Heart left ventricle (tissue), 16 donors: Measurements from ENCODE around the gene MYO1A. TPM values are rescaled to one million over a fixed set of nuclear protein-coding genes. Genes with fewer than 3 reads are reported as not detected.

Source experiments
- ATAC-seq, 4 donors: fragments of 200-7000 bp; cut with Tn5 transposase; one replicate each; pipeline ENCODE4 v1.9.1; 2020 to 2022; ENCODE audit warnings: moderate library complexity in 4 of 4, mild to moderate bottlenecking in 3 of 4, moderate number of reproducible peaks in 1 of 4
- DNase-seq, 5 donors: peaks; one replicate each; pipeline ENCODE4 v3.0.0-alpha.2; 2020
- H3K27ac ChIP-seq, 12 donors: fragments of 200-600 bp; sonication (generic) in 4 of 12; one replicate each; pipeline versions ENCODE4 v1.5.0 to v1.8.0; 2016 to 2022; ENCODE audit warnings: mild to moderate bottlenecking in 2 of 12
- H3K27me3 ChIP-seq, 9 donors: fragments of 200-600 bp; sonication (generic) in 2 of 9; one replicate each; pipeline versions ENCODE4 v1.5.1 to v1.8.0; 2016 to 2022; ENCODE audit warnings: mild to moderate bottlenecking in 3 of 9
- H3K36me3 ChIP-seq, 9 donors: fragments of 200-600 bp; sonication (generic) in 2 of 9; one replicate each; pipeline versions ENCODE4 v1.5.0 to v1.8.0; 2018 to 2022; ENCODE audit warnings: mild to moderate bottlenecking in 2 of 9
- H3K4me1 ChIP-seq, 12 donors: fragments of 200-600 bp; sonication (generic) in 4 of 12; one replicate each; pipeline versions ENCODE4 v1.5.0 to v1.8.0; 2016 to 2022; ENCODE audit warnings: mild to moderate bottlenecking in 3 of 12
- H3K4me3 ChIP-seq, 12 donors: fragments of 200-600 bp; sonication (generic) in 4 of 12; one replicate each; pipeline versions ENCODE4 v1.5.0 to v1.8.0; 2017 to 2022; ENCODE audit warnings: mild to moderate bottlenecking in 9 of 12, moderate library complexity in 4 of 12
- H3K9me3 ChIP-seq, 12 donors: fragments of 200-600 bp; sonication (generic) in 4 of 12; one replicate each; pipeline versions ENCODE4 v1.5.0 to v1.8.0; 2016 to 2022; ENCODE audit warnings: mild to moderate bottlenecking in 1 of 12
- CTCF ChIP-seq, 12 donors: fragments of 200-600 bp; sonication (generic) in 4 of 12; IDR thresholded peaks; one replicate each; pipeline versions ENCODE4 v1.5.0 to v1.8.0; 2018 to 2022; ENCODE audit warnings: antibody characterized with exemption in 12 of 12, mild to moderate bottlenecking in 5 of 12
- POLR2A ChIP-seq, 2 donors: fragments of 450-650 bp; IDR thresholded peaks; one replicate each; pipeline ENCODE4 v1.6.1; 2017; ENCODE audit warnings: antibody characterized with exemption in 2 of 2, mild to moderate bottlenecking in 2 of 2, moderate library complexity in 2 of 2
- WGBS, 4 donors: extraction: QIAGEN DNeasy Blood & Tissue Kit in 2 of 4; methylation state at CpG; one replicate each; pipeline versions ENCODE4 v1.1.5 to v1.1.7; 2013 to 2018; 5-methylcytosine and 5-hydroxymethylcytosine counted together
- intact Hi-C, 10 donors: fragments of 100-400 bp; cut with DNase I; formaldehyde crosslinking; loops; one replicate each; pipeline versions ENCODE4 v1.11.1 to v1.14.2; 2022
- polyA plus RNA-seq, 2 donors: library from polyadenylated mRNA; stranded (reverse); fragments of 200-250 nt; gene quantifications; one replicate each; pipeline ENCODE4 v1.2.3, GENCODE V29; 2013
- total RNA-seq, 9 donors: library from RNA; depleted of rRNA in 2 of 9; stranded (reverse); fragments of >200 nt in 2 of 9; fragmentation: NEBNext Ultra II Directional in 3 of 9; extraction: Animal tissue kit (Norgen Biotek cat#: 25700) in 3 of 9; gene quantifications; one replicate each; pipeline versions ENCODE4 v1.1.0 to v1.2.4, GENCODE V29; 2016 to 2023
- donor health status: ischemic (EF 13 %, LVEDD 7.1; RV severe dilation, severe dysfunction).
- donor health status: healthy with polysubstance abuse.
- donor health status: DM: no; HTN: yes; CAD: no.
- donor health status: DM: no; HTN: no; CAD: no.
- donor health status: ischemic (EF 25% LVEDD 6.9; RV normal size, moderate dysfunction).
- donor health status: ischemic (EF 25% LVEDD 5.7; RV mildly dilated, moderate dysfunction).
- donor health status: healthy.
- donor health status: DM: yes; HTN: yes; CAD: no.
- donor health status: ischemic (EF 35%, LVEDD 5.7; RV mildly dilated, moderate dysfunction).
- donor health status: nonischemic (EF 11% LVEDD 7.7; RV severe dilation, severe dysfunction).
- donor health status: DM: yes; HTN: yes; CAD: no.
- donor health status: PGD.
- donor health status: ischemic (EF 29% LVEDD 5.4; RV normal size, mild dysfunction).
- donor health status: nonischemic (EF 23%, LVEDD 6.1; RV moderate dilation, normal function).

MYO1A gene
- total and polyA plus RNA-seq, 11 donors: 0.06 to 0.77 (median 0.32) TPM; not detected in 7

GRCh38 chr12:57087691-57088353 is 37.9 kb upstream of the MYO1A start:
- ATAC-seq: peak; percentile 49 to 67 (median 55)
- intact Hi-C loops: loop anchor here in 2 of 10 donors (2.0 kb wide), 1 partner anchor 23 kb away; the partner anchor contains the start of gene STAT6 (in 2 of the 2)
- H3K9me3 ChIP-seq: no peaks in the 10 kb centered on the region
- H3K36me3 ChIP-seq: peaks cover 0 to 25% (median 18%) of the 10 kb centered on the region in 9 donors
- peak; percentile 89 to 91 (median 90) for DNase-seq
- H3K27me3 ChIP-seq: no peaks in the 10 kb centered on the region
- no peak for TF ChIP-seq POLR2A (IDR thresholded peaks at IDR 0.05)
- TF ChIP-seq CTCF (IDR thresholded peaks at IDR 0.05): no peak
- H3K27ac ChIP-seq: peak overlapping the region; percentile 93 to 100 (median 99)
- peaks cover 0 to 63% (median 37%) of the 10 kb centered on the region in 12 donors for H3K4me1 ChIP-seq
- H3K4me3 ChIP-seq: peak overlapping the region; percentile 52 to 97 (median 80)
- 1 to 2% (median 2%) methylated on average over 21 to 37 of the region's 37 CpGs for WGBS, 4 donors

- peak overlapping the region; percentile 52 to 97 (median 80) for H3K4me3 ChIP-seq
- intact Hi-C loops: loop anchor here in 1 of 10 donors (2.0 kb wide), 1 partner anchor 24 kb away; the partner anchor contains the start of gene STAT6
- H3K9me3 ChIP-seq: no peaks in the 10 kb centered on the region
- peaks cover 0 to 18% (median 11%) of the 10 kb centered on the region in 9 donors for H3K36me3 ChIP-seq
- H3K4me1 ChIP-seq: peaks cover 0 to 56% (median 35%) of the 10 kb centered on the region in 12 donors
- peak overlapping the region; percentile 93 to 100 (median 99) for H3K27ac ChIP-seq
- ATAC-seq (peak; percentile 52 to 75 (median 64)), DNase-seq (peak; percentile 93 to 96 (median 93))
- TF ChIP-seq POLR2A (IDR thresholded peaks at IDR 0.05) (peak in 1 of 2 donors; percentile 63), CTCF (IDR thresholded peaks at IDR 0.05) (peak in 1 of 12 donors; percentile 5)
- no peaks in the 10 kb centered on the region for H3K27me3 ChIP-seq
- 0 to 1% (median 1%) methylated on average over 17 to 52 of the region's 52 CpGs for WGBS, 4 donors
Observed at GRCh38 chr12:57087010-57087690, 37.2 kb upstream of the MYO1A start.

- TF ChIP-seq POLR2A (IDR thresholded peaks at IDR 0.05): no peak
- peak in 6 of 12 donors; percentile 22 to 57 (median 49) for TF ChIP-seq CTCF (IDR thresholded peaks at IDR 0.05)
- Histone ChIP-seq H3K4me3 (peak overlapping the region; percentile 52 to 97 (median 80)), H3K27me3 (no peaks in the 10 kb centered on the region), H3K27ac (peak overlapping the region; percentile 93 to 100 (median 99)), H3K36me3 (peaks cover 0 to 12% (median 5%) of the 10 kb centered on the region in 9 donors), H3K4me1 (peaks cover 0 to 50% (median 31%) of the 10 kb centered on the region in 12 donors), H3K9me3 (no peaks in the 10 kb centered on the region)
- intact Hi-C loops: loop anchor here in 1 of 10 donors (2.0 kb wide), 1 partner anchor 24 kb away; the partner anchor contains the start of gene STAT6
- DNase-seq (peak; percentile 77 to 83 (median 82)), ATAC-seq (peak in 3 of 4 donors; percentile 5 to 40 (median 14))
- 2 to 3% (median 2%) methylated on average over 14 of the region's 14 CpGs for whole genome bisulfite sequencing, 4 donors
Observed at GRCh38 chr12:57086493-57087009, 36.6 kb upstream of the MYO1A start.
